HCT116 (cell line): ENCODE results near the gene ELANE. TPM values are rescaled to one million over a fixed set of nuclear protein-coding genes. Genes with fewer than 3 reads are reported as not detected.
A peak's percentile ranks its signal among the peaks of the same experiment; 100 is the strongest.

Experiments used
- ATAC-seq: fragments of 200-7000 bp; cut with Tn5 transposase; 2 replicates; pipeline ENCODE4 v1.9.1; 2020; ENCODE audit warnings: mild to moderate bottlenecking, moderate library complexity
- BruUV-seq: library from RNA; stranded (reverse); fragments of 400-500 nt; replicated peaks from 2 replicates; lab custom pipeline; 2021; lab: Mats Ljungman, UMichigan
- CTCF ChIA-PET: fragments of 300-600 bp; sonication (Branson Sonifier 250); formaldehyde crosslinking; loops from one replicate; lab custom pipeline; 2021; ENCODE audit warnings: antibody characterized with exemption; lab: Charles Lee
- POLR2A ChIA-PET: fragments of 300-600, 350-600 bp; sonication (Branson Sonifier 250); formaldehyde crosslinking; loops from one replicate; lab custom pipeline; 2021; ENCODE audit warnings: antibody characterized with exemption; lab: Charles Lee
- RAD21 ChIA-PET, 2 experiments: fragments of 300-600 bp; sonication (Branson Sonifier 250); formaldehyde crosslinking; loops; one replicate each; lab custom pipeline; 2023; ENCODE audit warnings: low total read pairs in 2 of 2; ENCODE audit not compliant: uncharacterized antibody in 2 of 2, unreplicated experiment in 2 of 2, low non-redundant PET in 1 of 2; lab: Charles Lee
- DNase-seq: peaks from one replicate; pipeline ENCODE4 v3.0.0-alpha.2; 2010; ENCODE audit warnings: low read depth, low spot score
- H2AFZ ChIP-seq: fragments of 200-600 bp; shearing (Covaris generic), sonication (generic); 2 replicates; pipeline ENCODE4 v1.6.1; 2017; ENCODE audit warnings: low read depth, mixed run types, mixed read lengths, antibody characterized with exemption, low read length; ENCODE audit not compliant: poor library complexity, severe bottlenecking
- H3K27ac ChIP-seq: 2 replicates; pipeline ENCODE4 v1.5.1; 2012; ENCODE audit warnings: low read depth, low read length
- H3K27me3 ChIP-seq: fragments of 200-600 bp; sonication (generic); 2 replicates; pipeline ENCODE4 v1.6.1; 2016; ENCODE audit warnings: mixed run types, low read length, mixed read lengths; ENCODE audit not compliant: insufficient read depth
- H3K36me3 ChIP-seq, 2 experiments: fragments of 200-500 bp in 1 of 2; fragments of 200-600 bp in 1 of 2; sonication (Bioruptor generic) in 1 of 2; sonication (generic) in 1 of 2; 2 replicates each; pipeline versions ENCODE4 v1.5.1 to v1.6.1; 2014 to 2016; ENCODE audit warnings: low read length in 2 of 2, inconsistent platforms in 1 of 2, mixed read lengths in 1 of 2, mixed run types in 1 of 2; ENCODE audit not compliant: insufficient read depth in 2 of 2, control insufficient read depth in 1 of 2
- H3K4me1 ChIP-seq, 2 experiments: fragments of 200-600 bp in 1 of 2; sonication (generic) in 1 of 2; 2 replicates each; pipeline versions ENCODE4 v1.5.1 to v1.6.1; 2012 to 2017; ENCODE audit warnings: low read length in 2 of 2, inconsistent platforms in 1 of 2, mild to moderate bottlenecking in 1 of 2, mixed read lengths in 1 of 2, mixed run types in 1 of 2, moderate library complexity in 1 of 2; ENCODE audit not compliant: insufficient read depth in 2 of 2, control insufficient read depth in 1 of 2
- H3K4me2 ChIP-seq: fragments of 200-600 bp; sonication (generic); 2 replicates; pipeline ENCODE4 v1.6.1; 2017; ENCODE audit warnings: mixed run types, low read length, mixed read lengths
- H3K4me3 ChIP-seq, 2 experiments: fragments of 200-600 bp in 1 of 2; sonication (generic) in 1 of 2; replicated peaks in 1 of 2; 2 replicates each; pipeline ENCODE4 v1.5.1; 2011 to 2016; ENCODE audit warnings: low read length in 2 of 2, control low read depth in 1 of 2, low read depth in 1 of 2, mild to moderate bottlenecking in 1 of 2, mixed read lengths in 1 of 2, mixed run types in 1 of 2
- H3K79me2 ChIP-seq: fragments of 200-600 bp; sonication (generic); 2 replicates; pipeline ENCODE4 v1.6.1; 2017; ENCODE audit warnings: mild to moderate bottlenecking, mixed run types, low read length, moderate library complexity, mixed read lengths; ENCODE audit not compliant: insufficient read depth
- H3K9ac ChIP-seq: fragments of 200-600 bp; sonication (generic); 2 replicates; pipeline ENCODE4 v1.6.1; 2016; ENCODE audit warnings: low read length, mixed read lengths
- H3K9me2 ChIP-seq: fragments of 200-600 bp; sonication (generic), shearing (Covaris generic); 2 replicates; pipeline ENCODE4 v1.6.1; 2017; ENCODE audit warnings: mixed run types, mild to moderate bottlenecking, moderate library complexity; ENCODE audit not compliant: insufficient read depth
- H3K9me3 ChIP-seq, 2 experiments: fragments of 200-500 bp in 1 of 2; fragments of 200-600 bp in 1 of 2; sonication (Bioruptor generic) in 1 of 2; sonication (generic) in 1 of 2; 2 replicates each; pipeline ENCODE4 v1.6.1; 2014 to 2017; ENCODE audit warnings: low read length in 2 of 2, mixed read lengths in 2 of 2, inconsistent platforms in 1 of 2, low read depth in 1 of 2, mild to moderate bottlenecking in 1 of 2, mixed run types in 1 of 2, moderate library complexity in 1 of 2; ENCODE audit not compliant: control insufficient read depth in 1 of 2, insufficient read depth in 1 of 2
- H4K20me1 ChIP-seq: fragments of 200-600 bp; sonication (generic), shearing (Covaris generic); 2 replicates; pipeline ENCODE4 v1.6.1; 2017; ENCODE audit warnings: mixed run types, mild to moderate bottlenecking, moderate library complexity; ENCODE audit not compliant: insufficient read depth
- EZH2 ChIP-seq: fragments of 200-600 bp; sonication (generic); IDR thresholded peaks from 2 replicates; pipeline ENCODE4 v1.6.1; 2017; ENCODE audit warnings: antibody characterized with exemption, mixed run types
- FOSL1 ChIP-seq: IDR thresholded peaks from 2 replicates; pipeline ENCODE4 v1.6.1; 2012; ENCODE audit warnings: low read depth
- POLR2A ChIP-seq: IDR thresholded peaks from 2 replicates; pipeline ENCODE4 v1.7.0; 2011; ENCODE audit warnings: borderline replicate concordance; ENCODE audit not compliant: insufficient read depth, insufficient read length; ENCODE audit errors: extremely low read depth
- POLR2AphosphoS5 ChIP-seq: IDR thresholded peaks from 2 replicates; pipeline ENCODE4 v1.6.1; 2011; ENCODE audit warnings: mild to moderate bottlenecking, low read depth, low read length, moderate library complexity
- YY1 ChIP-seq: IDR thresholded peaks from 2 replicates; pipeline ENCODE4 v1.6.1; 2011; ENCODE audit warnings: low read length, low read depth, moderate library complexity, mild to moderate bottlenecking; ENCODE audit not compliant: insufficient replicate concordance; ENCODE audit errors: extremely low read depth
- ZFX ChIP-seq: fragments of 450-650 bp; IDR thresholded peaks from 2 replicates; pipeline ENCODE4 v1.6.1; 2017
- ZNF274 ChIP-seq: fragments of 200-500 bp; sonication (Bioruptor generic); IDR thresholded peaks from 2 replicates; pipeline ENCODE4 v1.6.1; 2014; ENCODE audit warnings: mild to moderate bottlenecking, low read depth, low read length, inconsistent platforms
- intact Hi-C: fragments of 100-400 bp; cut with micrococcal nuclease; formaldehyde crosslinking; loops from 2 replicates; pipeline ENCODE4 v1.10.0; 2022
- total RNA-seq: library from RNA; stranded (reverse); gene quantifications from one replicate; pipeline ENCODE4 v1.2.1, GENCODE V29; 2021; ENCODE audit not compliant: unreplicated experiment

Gene ELANE
- total RNA-seq, 1 experiment from 2014 or later, result not detected

GRCh38 chr19:892243-892893, 40.3 kb downstream of the ELANE start:
- intact Hi-C loops, result no loop called here
- no peaks in the 10 kb centered on the region for H3K27me3 ChIP-seq
- peaks cover 10 to 19% of the 10 kb centered on the region in 2 experiments; a peak in 3 of 4 replicates for H3K36me3 ChIP-seq
- POLR2A ChIA-PET, result interaction anchor here (0.9 kb wide), 1 partner anchor 20 kb away, joined by 5 read pairs; no protein-coding TSS in a partner anchor
- no peak overlapping the region for H2AFZ ChIP-seq
- H3K9me3 ChIP-seq, result no peaks in the 10 kb centered on the region
- peak overlapping the region; percentile 80 for H3K4me2 ChIP-seq
- no TSS peak for BruUV-seq
- H3K79me2 ChIP-seq, result peaks cover 12% of the 10 kb centered on the region; the same call in 1 of the 2 replicates
- RAD21 ChIA-PET, result no interaction called here
- peak overlapping the region; percentile 83 to 85 for H3K4me3 ChIP-seq
- peak overlapping the region; percentile 87 for H3K9ac ChIP-seq
- no peaks in the 10 kb centered on the region for H4K20me1 ChIP-seq
- peak; percentile 35 for ATAC-seq
- TF ChIP-seq ZNF274, result no peak
- no peak for TF ChIP-seq POLR2A
- peaks cover 0 to 13% of the 10 kb centered on the region in 2 experiments; a peak in 2 of 4 replicates for H3K4me1 ChIP-seq
- H3K9me2 ChIP-seq, result no peaks in the 10 kb centered on the region
- H3K27ac ChIP-seq, result peak overlapping the region; percentile 82
- DNase-seq, result no peak
- CTCF ChIA-PET, result no interaction called here

DNA sequence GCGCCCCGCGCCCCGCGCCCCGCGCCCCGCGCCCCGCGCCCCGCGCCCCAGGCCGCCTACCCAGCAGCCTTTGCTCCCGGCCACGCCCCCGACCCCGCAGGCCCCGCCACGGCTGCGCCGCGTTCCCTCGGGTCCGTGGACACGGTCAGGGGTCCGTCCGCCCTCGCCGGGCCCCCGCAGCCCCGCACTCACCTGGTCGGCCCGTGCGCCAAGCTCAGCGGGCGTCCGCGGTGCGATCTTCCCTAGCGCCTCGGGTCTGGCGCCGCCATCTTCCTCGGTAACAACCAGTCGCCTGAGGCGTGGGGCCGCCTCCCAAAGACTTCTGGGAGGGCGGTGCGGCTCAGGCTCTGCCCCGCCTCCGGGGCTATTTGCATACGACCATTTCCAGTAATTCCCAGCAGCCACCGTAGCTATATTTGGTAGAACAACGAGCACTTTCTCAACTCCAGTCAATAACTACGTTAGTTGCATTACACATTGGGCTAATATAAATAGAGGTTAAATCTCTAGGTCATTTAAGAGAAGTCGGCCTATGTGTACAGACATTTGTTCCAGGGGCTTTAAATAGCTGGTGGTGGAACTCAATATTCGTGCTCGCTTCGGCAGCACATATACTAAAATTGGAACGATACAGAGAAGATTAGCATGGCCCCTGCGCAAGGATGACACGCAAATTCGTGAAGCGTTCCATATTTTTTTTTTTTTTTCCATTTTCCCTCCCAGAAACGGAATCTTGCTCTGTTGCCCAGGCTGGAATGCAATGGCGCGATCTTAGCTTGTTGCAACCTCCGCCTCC, 41.0 kb downstream of the ELANE start, which contains the start of the genes MED16 and RNU6-9:
MED16 (minus strand) TSS at position 294 of the 796 bp plus-strand sequence. CDS start 2,056 bp downstream, outside the sequence.
RNU6-9 (plus strand) TSS at position 591 of the 796 bp plus-strand sequence.
- intact Hi-C loops, result no loop called here
- Histone ChIP-seq H3K4me2 (peak within 1 kb of the TSS; percentile 80), H3K9ac (peak within 1 kb of the TSS; percentile 87), H3K4me3 (peak within 1 kb of the TSS; percentile 83 to 85), H3K4me1 (peaks cover 0 to 13% of the 10 kb centered on the region in 2 experiments; a peak in 2 of 4 replicates), H3K79me2 (peaks cover 12% of the 10 kb centered on the region; the same call in 1 of the 2 replicates), H4K20me1 (no peaks in the 10 kb centered on the region), H3K36me3 (peaks cover 6 to 19% of the 10 kb centered on the region in 2 experiments; a peak in 2 of 4 replicates), H3K9me2 (no peaks in the 10 kb centered on the region), H3K9me3 (no peaks in the 10 kb centered on the region), H3K27me3 (no peaks in the 10 kb centered on the region), H2AFZ (peak within 1 kb of the TSS; percentile 67), H3K27ac (peak within 1 kb of the TSS; percentile 82)
- ChIA-PET RAD21 (interaction anchor here in 1 of 2 experiments (0.6 kb wide), 2 partner anchors 10 to 122 kb away, joined by 3 to 4 read pairs; no protein-coding TSS in a partner anchor), POLR2A (interaction anchor here (0.5 to 0.9 kb wide), 3 partner anchors 15 to 376 kb away, joined by 3 to 5 read pairs (median 4); partner anchors contain the start of gene CIRBP), CTCF (no interaction called here)
- TF ChIP-seq YY1 (peak; percentile 90), FOSL1 (no peak), ZFX (peak; percentile 65; the same call in 1 of the 2 replicates), POLR2A (peak; percentile 41), POLR2AphosphoS5 (peak; percentile 77), EZH2 (no peak)
- ATAC-seq (peak; percentile 89), DNase-seq (peak; percentile 86)
- TSS peak; percentile 100 for BruUV-seq
